ENCODE data around the gene CADM4.
"Not testable (repeated sequence)": the region's sequence is repeated elsewhere in the genome, so short reads cannot be mapped to it uniquely, and the experiment has no call there.

The CADM4 gene, protein sequence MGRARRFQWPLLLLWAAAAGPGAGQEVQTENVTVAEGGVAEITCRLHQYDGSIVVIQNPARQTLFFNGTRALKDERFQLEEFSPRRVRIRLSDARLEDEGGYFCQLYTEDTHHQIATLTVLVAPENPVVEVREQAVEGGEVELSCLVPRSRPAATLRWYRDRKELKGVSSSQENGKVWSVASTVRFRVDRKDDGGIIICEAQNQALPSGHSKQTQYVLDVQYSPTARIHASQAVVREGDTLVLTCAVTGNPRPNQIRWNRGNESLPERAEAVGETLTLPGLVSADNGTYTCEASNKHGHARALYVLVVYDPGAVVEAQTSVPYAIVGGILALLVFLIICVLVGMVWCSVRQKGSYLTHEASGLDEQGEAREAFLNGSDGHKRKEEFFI

DNA sequence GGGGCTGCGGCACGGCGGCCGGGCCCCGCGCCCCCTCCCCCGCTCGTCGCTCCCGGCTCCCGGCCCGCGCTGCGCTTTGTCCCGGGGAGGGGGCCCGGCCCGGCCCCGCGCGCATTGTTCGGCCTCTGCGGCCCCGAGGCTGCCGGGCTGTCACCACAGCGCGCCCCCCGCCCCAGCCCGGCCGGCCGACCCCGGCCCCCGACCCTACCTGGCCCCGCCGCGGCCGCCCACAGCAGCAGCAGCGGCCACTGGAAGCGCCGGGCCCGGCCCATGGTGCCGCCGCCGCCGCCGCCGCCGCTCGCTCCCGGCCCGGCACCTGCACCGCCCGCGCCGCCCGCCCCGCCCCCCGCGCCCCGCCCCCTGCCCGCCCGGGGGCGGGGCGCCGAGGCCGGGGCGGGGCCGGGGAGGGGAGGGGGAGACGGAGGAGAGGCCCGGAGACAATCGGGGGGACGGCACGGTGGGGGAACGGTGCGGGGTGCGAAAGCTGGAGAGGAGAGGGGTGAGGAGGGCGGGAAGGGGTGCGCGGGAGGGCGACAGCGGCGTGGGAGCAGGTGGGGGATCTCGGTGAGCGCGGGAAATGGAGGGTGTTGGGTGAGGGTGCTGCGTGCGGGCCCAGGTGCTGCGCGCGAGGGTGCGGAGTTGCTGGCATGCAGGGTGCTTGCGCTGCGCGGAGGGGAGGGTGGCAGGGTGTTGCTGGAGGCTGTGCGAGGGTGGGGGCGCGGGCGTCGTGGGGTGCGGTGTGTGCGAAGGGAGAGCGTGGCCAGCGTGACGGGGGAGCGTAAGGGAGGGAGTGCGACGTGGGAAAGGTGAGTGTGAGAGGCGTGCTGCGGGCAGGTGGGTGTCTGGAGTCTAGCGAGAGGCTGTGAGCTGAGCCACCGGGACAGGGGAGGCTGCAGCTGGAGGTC is at the start of gene CADM4:
TSS of gene CADM4 (minus strand) at position 332 of the 905 bp plus-strand sequence. CDS start at position 272, 60 bp downstream.
- DNase-seq = peak; percentile 51

GRCh38 chr19:43688059-43688701 is 48.5 kb upstream of the CADM4 start:
- no peak for ATAC-seq
- DNase-seq = no peak

More for the DNA sequence above, at the start of gene CADM4:
- peak; percentile 65 for ATAC-seq

DNA sequence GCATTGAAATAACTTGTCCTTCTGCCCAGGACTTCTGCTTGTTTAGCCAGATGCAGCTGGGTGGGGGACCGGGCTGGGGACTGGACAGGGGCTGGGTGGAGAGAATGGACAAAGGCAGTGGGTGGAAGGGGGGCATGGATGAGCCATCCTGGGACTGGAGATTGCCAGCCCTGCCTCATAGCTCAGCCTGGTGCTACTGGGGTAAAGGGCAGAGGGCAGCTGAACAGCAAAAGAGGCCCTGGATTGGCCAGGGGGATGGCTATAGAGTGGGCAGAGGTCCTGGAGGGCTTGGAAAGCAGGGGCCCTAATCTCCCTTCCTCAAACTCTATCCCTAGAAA is 48.0 kb upstream of the CADM4 start:
- DNase-seq = no peak
- no peak for ATAC-seq

DNA sequence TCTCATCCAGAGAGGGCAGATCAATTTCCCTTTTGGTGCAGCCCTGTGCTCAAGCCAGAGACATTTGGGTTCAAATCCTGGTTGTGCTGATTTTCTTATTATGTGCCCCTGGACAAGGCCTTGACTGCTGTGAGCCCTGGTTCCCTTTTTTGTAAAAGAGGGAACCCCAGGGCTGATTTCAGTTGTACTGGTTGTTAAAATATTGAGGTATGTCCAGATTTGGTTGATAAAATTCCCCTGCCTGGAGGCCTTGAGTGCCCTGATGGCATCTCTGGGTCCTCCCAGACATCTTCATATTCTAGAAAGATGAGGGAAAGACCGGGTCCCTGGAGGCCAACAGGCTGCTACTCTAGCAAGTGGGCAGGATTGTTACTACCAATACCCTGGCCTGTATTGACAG is 44.7 kb upstream of the CADM4 start:
- DNase-seq (no peak), ATAC-seq (no peak)

DNA sequence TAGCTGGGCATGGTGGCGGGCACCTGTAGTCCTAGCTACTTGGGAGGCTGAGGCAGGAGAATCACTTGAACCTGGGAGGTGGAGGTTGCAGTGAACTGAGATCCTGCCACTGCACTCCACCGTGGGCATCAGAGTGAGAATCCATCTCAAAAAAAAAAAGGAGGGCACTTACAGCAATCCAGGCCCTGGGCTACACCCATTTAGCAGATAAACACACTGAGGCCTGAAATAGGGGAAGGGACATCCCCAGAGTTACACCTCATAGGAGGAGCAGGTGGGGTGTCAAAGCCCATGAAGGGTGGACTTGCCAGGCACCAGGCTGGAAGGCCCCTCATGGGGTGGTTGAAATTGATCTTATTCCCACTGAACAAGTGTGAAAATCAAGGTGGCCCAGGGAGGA is 44.3 kb upstream of the CADM4 start:
- no peak for ATAC-seq
- DNase-seq = no peak

DNA sequence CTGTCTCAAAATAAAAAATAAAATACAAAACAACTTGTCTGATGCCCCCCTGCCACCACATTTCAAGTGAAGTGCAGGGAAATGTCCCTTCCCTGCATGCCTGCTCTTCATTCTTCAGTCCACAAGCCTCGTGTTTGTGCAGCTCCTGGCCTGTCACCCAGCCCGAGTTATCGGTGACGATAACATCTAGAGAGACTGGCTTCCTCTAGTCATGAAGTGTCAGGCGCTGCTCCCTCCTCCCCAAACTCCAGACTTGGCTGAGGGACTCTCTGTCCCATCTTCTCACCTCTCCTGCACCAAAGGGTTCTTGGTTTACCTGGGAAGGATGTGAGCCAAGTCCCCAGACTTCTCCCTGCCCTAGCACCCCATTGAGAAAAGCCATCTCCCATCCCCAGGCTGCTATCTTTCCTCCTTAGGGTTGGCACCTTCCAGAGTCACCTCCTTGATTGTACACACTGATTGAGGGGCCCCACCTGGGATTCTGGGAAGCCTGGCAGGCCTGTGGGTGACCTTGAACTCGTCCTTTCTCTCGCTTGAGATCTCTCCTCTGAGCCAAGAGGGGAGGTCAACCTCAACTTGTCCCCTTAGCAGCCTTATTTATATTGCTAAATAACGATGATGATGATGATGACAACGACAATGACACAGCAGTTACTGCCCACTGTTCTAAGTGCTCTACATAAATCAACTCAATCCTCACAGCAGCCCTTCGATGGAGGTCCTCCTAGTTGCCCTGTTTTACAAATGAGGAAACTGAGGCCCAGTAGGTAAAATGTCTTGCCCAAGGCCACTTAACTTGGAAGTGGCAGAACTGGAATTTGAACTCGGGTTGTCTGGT is 43.4 kb upstream of the CADM4 start:
- ATAC-seq (no peak), DNase-seq (no peak)

- not testable (repeated sequence) for ATAC-seq
Measured at GRCh38 chr19:43682269-43682668, 42.6 kb upstream of the CADM4 start.

GRCh38 chr19:43681821-43682220 is 42.2 kb upstream of the CADM4 start:
- no peak for ATAC-seq
- no peak for DNase-seq

More at GRCh38 chr19:43682269-43682668, 42.6 kb upstream of the CADM4 start:
- DNase-seq = not testable (repeated sequence)

DNA sequence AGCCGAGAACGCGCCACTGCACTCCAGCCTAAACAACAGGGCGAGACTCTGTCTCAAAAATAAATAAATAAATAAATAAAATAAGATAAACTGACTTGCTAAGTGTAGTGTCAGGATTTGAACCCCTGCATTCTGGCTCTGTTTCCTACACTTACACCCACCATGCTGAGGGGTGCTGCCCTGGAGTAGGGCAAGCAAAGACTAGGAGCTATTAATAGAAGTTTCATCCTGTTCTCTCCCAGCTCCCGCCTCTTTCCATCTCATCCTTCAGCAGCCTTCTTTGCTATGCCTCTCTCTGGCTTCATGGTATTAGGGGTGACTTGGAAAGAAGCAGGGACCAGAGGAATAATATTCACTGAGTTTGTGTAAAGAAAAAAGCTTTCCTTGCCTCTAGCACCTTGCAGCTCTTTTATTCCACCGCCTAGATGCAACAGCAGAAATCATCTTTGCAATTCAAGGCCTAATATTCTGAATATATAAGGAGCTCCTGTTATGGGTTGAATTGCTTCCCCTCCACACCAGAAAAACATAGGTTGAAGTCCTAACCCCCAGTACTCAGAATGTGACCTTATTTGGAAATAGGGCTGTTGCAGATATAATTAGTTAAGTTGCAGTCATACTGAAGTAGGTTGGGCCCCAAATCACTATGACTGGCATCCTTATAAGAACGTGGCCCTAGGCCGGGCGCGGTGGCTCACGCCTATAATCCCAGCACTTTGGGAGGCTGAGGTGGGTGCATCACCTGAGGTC is 39.0 kb upstream of the CADM4 start:
- DNase-seq (no peak), ATAC-seq (no peak)

GRCh38 chr19:43675906-43676305 is 36.3 kb upstream of the CADM4 start:
- no peak for ATAC-seq
- no peak for DNase-seq

- DNase-seq (no peak), ATAC-seq (peak; percentile 50)
Measured at GRCh38 chr19:43675269-43675879, 35.7 kb upstream of the CADM4 start.

GRCh38 chr19:43674596-43674995 is 34.9 kb upstream of the CADM4 start:
- DNase-seq (no peak), ATAC-seq (no peak)

DNA sequence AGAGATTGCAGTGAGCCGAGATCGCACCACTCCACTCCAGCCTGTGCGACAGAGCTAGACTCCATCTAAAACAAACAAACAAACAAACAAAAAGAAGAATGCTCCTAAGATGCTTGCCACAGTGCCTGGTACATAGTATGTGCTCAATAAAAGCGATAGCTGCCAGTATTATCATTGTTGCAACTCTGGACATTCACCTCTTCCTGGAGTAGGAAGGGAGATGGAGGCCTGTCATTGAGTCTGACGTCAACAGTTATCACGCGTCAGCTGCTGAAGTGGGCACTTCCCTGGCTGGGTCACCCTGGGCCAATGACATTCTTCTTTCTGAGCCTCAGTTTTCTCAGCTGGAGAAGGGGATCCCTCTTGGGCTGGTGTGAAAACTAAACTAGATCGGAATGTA is 34.5 kb upstream of the CADM4 start:
- no peak for ATAC-seq
- no peak for DNase-seq

- ATAC-seq = no peak
- DNase-seq = no peak
Measured at GRCh38 chr19:43673637-43674036, 34.0 kb upstream of the CADM4 start.

- ATAC-seq (no peak), DNase-seq (no peak)
Measured at GRCh38 chr19:43672061-43672679, 32.5 kb upstream of the CADM4 start.

DNA sequence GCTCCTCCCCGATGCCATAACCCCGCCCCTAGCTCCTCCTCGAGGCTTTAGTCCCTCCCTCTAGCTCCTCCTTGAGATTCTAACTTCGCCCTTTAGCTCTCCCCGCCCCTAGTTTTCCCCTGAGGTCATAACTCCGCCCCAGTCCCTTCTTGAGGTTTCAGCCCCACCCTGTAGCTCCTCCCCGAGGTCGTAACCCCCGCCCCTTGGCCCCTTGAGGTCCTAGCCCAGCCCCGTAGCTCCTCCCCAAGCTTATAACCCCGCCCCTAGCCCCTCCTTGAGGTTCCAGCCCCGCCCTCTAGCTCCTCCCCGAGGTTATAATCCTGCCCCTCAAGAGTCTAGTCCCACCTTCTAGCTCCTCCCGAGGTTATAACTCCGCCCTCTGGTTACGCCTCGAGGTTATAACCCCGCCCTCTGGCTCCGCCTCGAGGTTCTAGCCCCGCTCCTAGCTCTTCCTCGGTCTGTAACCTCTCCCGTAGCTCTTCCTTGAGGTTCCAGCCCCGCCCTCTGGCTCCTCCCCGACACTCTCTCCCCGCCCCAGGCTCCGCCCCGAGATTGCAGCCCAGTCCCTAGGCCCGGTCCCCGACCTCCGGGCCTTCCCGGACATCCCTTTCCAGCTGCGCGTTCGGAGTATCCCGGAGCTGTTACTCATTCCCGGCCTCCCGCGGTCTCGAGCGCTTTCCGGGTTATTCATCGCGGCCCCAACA is 28.9 kb upstream of the CADM4 start:
- ATAC-seq = peak; percentile 94
- peak; percentile 97 for DNase-seq

GRCh38 chr19:43667876-43668405 is 28.3 kb upstream of the CADM4 start:
- DNase-seq (no peak), ATAC-seq (no peak)

- DNase-seq = no peak
Measured at GRCh38 chr19:43667126-43667875, 27.7 kb upstream of the CADM4 start.

More at GRCh38 chr19:43667126-43667875, 27.7 kb upstream of the CADM4 start:
- ATAC-seq = no peak

Data from stimulated activated naive CD8-positive, alpha-beta T cell treated with anti-CD3 and anti-CD28 coated beads, Interleukin-15, Interleukin-2, amounts not matched to agents 100 U/mL and 50 U/mL, for 24 hours (primary cell).